Measurements from ENCODE around the gene TPPP3.
A peak's percentile ranks its signal among the peaks of the same experiment; 100 is the strongest.
"Not testable (repeated sequence)": the region's sequence is repeated elsewhere in the genome, so short reads cannot be mapped to it uniquely, and the experiment has no call there.

TPPP3 gene

DNA sequence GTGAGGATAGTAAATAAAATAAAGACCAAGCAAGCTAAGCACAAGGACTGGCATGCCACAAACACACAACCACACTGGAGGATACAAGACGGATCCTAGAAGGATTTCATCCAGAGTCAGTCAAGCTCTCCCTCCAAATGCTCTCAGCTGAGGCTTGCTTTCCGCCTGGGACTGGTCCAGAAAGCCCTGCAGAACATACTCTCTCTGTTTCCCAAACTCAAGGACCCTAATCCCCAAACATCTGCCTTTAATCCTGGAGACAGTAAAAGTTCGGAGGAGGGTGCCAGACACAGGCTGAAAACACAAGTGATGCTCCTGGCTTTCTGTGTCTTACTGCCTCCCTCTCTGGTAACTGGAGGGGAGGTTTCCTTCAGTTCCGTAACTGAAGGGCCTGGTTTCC lies 32.3 kb upstream of the TPPP3 start:
- DNase-seq, result no peak

DNA sequence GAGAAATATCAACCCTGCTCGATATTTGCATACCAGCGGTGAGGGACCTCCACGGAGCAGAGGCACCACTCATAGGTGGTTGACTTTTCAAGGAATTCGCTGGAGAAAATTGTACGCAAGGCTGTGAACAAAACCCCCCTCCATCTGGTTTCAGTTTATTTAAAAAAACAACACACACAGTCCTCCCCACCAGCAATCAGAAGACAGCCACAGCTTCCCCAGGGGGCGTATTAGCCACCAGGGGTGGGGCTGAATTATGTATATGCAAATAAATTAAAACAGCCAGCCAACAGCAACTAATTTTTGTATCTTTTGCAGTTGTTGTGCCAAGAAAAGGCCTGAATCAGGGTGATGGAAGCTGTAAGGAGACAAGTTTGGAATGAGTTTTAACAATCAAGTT lies 31.8 kb upstream of the TPPP3 start:
- DNase-seq, result no peak

- no peak for DNase-seq
These were observed 30.9 kb upstream of the TPPP3 start for GRCh38 chr16:67424261-67424615.

DNA sequence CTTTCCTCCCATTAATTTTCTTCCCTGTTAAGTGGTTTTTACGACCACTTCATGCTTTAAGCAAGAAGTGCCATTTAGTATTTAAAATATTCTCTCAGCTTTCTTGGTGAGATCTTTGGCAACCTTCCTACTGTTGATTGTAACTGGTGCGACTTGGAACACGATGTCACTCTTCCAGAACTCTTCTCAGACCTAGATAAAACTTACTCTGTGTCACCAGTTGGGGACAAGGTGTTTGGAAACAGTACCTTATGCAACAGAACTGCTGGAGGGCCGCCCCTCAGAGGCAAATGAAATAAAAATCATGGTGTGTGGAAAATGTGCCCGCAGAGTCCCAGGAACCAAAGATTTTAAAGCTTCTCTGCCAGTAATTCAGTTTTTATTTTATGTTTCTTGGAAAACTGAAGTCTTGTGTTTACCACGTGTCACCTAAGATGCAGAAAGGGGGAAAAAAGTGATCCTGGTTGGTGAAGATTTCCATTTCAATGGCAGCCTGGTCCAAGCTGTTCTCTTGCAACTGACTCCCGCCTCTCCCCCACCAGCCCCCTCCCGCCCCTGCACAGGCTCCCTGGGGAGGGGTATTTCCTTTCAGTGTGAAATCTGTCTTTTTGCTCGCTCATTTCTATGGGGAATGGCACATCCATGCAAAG lies 30.4 kb upstream of the TPPP3 start:
- DNase-seq, result no peak

DNA sequence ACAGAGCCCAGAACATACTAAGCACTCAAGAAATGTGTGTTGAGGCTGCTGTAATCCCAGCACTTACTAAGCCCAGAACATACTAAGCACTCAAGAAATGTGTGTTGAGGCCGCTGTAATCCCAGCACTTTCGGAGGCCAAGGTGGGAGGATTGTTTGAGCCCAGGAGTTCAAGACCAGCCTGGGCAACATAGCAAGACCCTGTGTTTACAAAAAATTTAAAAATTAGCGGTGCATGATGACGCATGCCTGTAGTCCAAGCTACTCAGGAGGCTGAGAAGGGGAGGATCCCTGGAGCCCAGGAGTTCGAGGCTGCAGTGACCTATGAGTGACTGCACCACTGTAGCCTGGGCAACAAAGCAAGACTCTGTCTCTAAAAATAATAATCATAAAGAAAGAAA lies 29.7 kb upstream of the TPPP3 start:
- no peak for DNase-seq

- DNase-seq, result no peak
These were observed 27.7 kb upstream of the TPPP3 start for GRCh38 chr16:67421030-67421429.

DNA sequence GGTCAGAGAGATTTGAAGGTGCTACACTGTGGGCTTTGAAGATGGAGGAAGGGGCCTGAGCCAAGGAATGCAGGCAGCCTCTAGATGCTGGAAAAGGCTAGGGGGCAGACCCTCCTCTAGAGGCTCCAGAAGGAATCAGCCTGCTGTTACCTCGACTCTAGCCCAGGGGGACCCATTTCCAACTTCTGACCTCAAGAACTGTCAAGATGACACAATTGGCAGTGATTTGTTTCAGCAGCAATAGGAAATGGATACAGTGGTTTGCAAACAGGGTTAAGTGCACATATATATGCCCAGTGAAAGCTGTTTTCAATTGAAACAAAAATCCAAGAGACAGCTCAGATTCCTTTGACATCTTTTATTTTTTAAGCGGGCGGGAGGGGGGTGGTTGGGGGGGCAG lies 26.6 kb upstream of the TPPP3 start:
- no peak for DNase-seq

- DNase-seq, result no peak
These were observed 26.2 kb upstream of the TPPP3 start for GRCh38 chr16:67419502-67419901.

GRCh38 chr16:67417333-67418061 lies 24.2 kb upstream of the TPPP3 start:
- DNase-seq, result no peak

DNA sequence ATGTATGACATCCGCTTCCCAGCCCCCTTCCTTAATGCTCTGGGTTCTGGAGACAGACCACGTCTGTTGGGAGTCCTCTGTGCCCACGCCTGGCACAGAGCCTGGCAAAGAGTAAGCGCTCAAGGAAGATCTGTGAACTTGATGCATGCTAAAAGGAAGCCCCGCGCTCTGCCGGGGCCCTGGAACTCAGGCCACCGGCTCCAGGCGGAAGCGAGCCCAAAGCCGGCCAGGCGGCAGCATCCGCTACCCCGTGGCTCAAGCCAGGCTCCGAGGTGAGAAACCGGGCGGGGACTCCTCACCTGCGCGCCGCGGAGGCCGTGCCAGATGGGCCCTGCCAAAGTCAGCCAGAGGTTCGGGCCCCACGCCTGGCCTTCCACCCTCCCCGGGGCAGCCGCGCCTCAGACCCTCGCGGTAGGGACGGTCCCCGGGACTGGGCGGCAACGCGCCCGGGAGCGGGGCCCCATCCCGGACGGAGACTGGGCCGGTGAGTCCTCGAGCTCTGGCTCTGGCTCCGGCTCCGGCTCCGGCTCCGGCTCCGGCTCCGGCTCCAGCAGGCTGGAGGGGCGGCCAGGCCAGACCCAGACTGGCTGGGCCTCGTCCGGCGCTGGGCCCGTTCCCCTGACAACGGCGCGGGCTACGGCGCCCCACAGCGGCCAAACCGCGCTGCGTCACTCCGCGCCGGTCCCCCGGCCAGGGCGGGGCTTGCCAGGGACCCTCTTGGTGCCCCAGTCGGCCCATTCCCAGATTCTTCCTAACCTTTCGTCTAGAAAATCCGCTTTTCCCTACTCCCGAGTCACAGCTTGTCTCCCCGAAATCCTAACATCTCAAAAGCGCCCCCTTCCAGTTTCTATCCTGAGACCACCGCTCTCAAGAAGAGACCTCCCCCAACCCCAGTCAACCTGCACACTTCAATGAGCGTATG lies 22.8 kb upstream of the TPPP3 start, which contains the start of gene ZDHHC1:
Gene ZDHHC1, minus strand, starts transcription at position 606 of the 922 bp plus-strand sequence. CDS start 8,702 bp downstream, outside the sequence.
- DNase-seq, result peak; percentile 76

DNA sequence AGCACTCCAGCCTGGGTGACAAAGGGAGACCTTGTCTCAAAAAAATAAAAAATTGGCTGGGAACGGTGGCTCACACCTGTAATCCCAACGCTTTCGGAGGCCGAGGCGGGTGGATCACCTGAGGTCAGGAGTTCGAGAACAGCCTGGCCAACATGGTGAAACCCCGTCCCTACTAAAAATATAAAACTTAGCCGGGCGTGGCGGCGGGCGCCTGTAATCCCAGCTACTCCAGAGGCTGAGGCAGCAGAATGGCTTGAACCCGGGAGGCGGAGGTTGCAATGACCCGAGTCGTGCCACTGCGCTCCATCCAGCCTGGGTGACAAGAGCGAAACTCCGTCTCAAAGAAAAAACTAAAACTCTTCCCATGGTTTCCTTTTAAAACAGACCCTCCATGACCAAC lies 22.1 kb upstream of the TPPP3 start:
- DNase-seq, result not testable (repeated sequence)

- no peak for DNase-seq
These were observed 20.9 kb upstream of the TPPP3 start for GRCh38 chr16:67413978-67414911.

DNA sequence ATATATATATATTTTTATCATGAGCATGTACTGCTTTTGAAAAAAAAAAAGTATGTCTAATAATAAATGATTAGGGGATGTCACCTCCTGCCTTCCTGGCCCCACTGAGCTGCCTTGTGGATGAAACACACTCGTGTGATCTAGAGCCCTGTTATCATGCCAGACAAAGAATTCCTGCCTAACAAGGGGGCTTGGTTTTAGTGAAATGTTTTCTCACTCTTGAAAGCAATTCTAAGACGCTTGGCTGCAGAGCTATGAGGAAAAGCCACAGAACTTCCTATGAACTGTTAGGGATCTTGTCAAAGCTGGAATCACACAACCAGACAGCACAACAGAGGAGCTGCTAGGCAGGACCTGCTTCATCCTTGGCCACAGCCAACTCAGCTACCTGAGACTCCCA lies 19.0 kb upstream of the TPPP3 start:
- DNase-seq, result no peak

GRCh38 chr16:67411339-67411738 lies 18.0 kb upstream of the TPPP3 start:
- DNase-seq, result no peak

GRCh38 chr16:67409631-67410030 lies 16.3 kb upstream of the TPPP3 start:
- DNase-seq, result no peak

- DNase-seq, result no peak
These were observed 14.6 kb upstream of the TPPP3 start for GRCh38 chr16:67407788-67408452.

GRCh38 chr16:67407176-67407787 lies 14.0 kb upstream of the TPPP3 start:
- DNase-seq, result no peak

GRCh38 chr16:67406111-67406971 lies 13.0 kb upstream of the TPPP3 start:
- DNase-seq, result no peak

DNA sequence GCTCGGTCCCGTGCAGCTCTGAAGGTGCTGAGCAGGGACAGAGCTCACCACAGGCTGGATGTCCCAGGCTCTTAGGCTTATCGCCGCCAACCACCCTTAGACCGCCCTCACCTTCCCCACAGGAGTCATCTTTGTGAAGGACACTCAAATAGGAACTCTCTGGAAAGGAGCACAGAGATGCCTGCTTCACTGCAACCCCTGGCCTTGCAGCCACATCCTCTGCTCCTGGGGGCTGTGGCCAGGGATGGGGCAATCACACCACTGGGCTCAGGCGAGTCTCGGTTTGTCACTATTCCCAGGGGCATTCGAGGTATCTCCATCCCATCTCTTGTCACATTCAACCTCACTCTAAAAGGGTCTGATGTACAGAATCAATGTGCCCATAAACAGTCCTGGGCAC lies 12.0 kb upstream of the TPPP3 start:
- no peak for DNase-seq

GRCh38 chr16:67404740-67405226 lies 11.5 kb upstream of the TPPP3 start:
- no peak for DNase-seq

All from midbrain (tissue), 1 donor.